NCI-H2227 (cell line): Measurements from ENCODE around the gene P4HTM.

Experiments used
- DNase-seq: peaks from one replicate; lab custom pipeline; 2025; ENCODE audit not compliant: unreplicated experiment; lab: John Stamatoyannopoulos, UW

Gene P4HTM

GRCh38 chr3:49021813-49022687 is 32.0 kb downstream of the P4HTM start, which contains the start of gene NDUFAF3:
NDUFAF3 (plus strand) TSS chr3:49022121; CDS start chr3:49022145, 24 bp downstream.
- peak; percentile 91 for DNase-seq

GRCh38 chr3:49022688-49023171 is 32.7 kb downstream of the P4HTM start:
- no peak for DNase-seq

- no peak for DNase-seq
Measured at GRCh38 chr3:49023775-49024174, 33.7 kb downstream of the P4HTM start.

GRCh38 chr3:49024449-49024848 is 34.4 kb downstream of the P4HTM start:
- DNase-seq, result no peak

GRCh38 chr3:49025005-49025792 is 35.2 kb downstream of the P4HTM start:
- no peak for DNase-seq

GRCh38 chr3:49025793-49026520 is 35.9 kb downstream of the P4HTM start:
- no peak for DNase-seq

GRCh38 chr3:49026536-49026935 is 36.5 kb downstream of the P4HTM start:
- no peak for DNase-seq

GRCh38 chr3:49027634-49028033 is 37.6 kb downstream of the P4HTM start:
- DNase-seq, result no peak

GRCh38 chr3:49028298-49028672 is 38.2 kb downstream of the P4HTM start:
- DNase-seq, result no peak

- DNase-seq, result peak; percentile 95
Measured at GRCh38 chr3:49028673-49029562, 38.9 kb downstream of the P4HTM start, which contains the start of gene IMPDH2. IMPDH2 (minus strand) TSS chr3:49029398; CDS start chr3:49029350, 48 bp downstream.

GRCh38 chr3:49029563-49029884 is 39.5 kb downstream of the P4HTM start:
- DNase-seq, result no peak

- no peak for DNase-seq
Measured at GRCh38 chr3:49030321-49030720, 40.3 kb downstream of the P4HTM start.

- no peak for DNase-seq
Measured at GRCh38 chr3:49032646-49033304, 42.7 kb downstream of the P4HTM start.

GRCh38 chr3:49034650-49035049 is 44.6 kb downstream of the P4HTM start:
- DNase-seq, result no peak

GRCh38 chr3:49035281-49035680 is 45.2 kb downstream of the P4HTM start:
- DNase-seq, result no peak

- DNase-seq, result no peak
Measured at GRCh38 chr3:49053543-49053942, 63.5 kb downstream of the P4HTM start.

GRCh38 chr3:49054344-49054862 is 64.4 kb downstream of the P4HTM start:
- no peak for DNase-seq
